Esophagus squamous epithelium (tissue), 5 donors: ENCODE data around the gene FANCL. TPM values are rescaled to one million over a fixed set of nuclear protein-coding genes. Genes with fewer than 3 reads are reported as not detected.

Experiments used
- DNase-seq: peaks from one replicate; lab custom pipeline; 2025; lab: John Stamatoyannopoulos, UW
- H3K27ac ChIP-seq, 4 donors: fragments of 200-600 bp; sonication (generic); one replicate each; pipeline ENCODE4 v1.5.1; 2016 to 2019; ENCODE audit warnings: mild to moderate bottlenecking in 1 of 4
- H3K27me3 ChIP-seq, 4 donors: fragments of 200-600 bp; sonication (generic); 1 replicate in 3 of 4; 2 replicates in 1 of 4; pipeline versions ENCODE4 v1.5.1 to v1.6.0; 2017 to 2021; ENCODE audit warnings: antibody characterized with exemption in 1 of 4
- H3K36me3 ChIP-seq, 3 donors: fragments of 200-600 bp; sonication (generic); one replicate each; pipeline ENCODE4 v1.5.1; 2016 to 2019
- H3K4me1 ChIP-seq, 3 donors: fragments of 200-600 bp; sonication (generic); one replicate each; pipeline ENCODE4 v1.5.1; 2017 to 2019
- H3K4me3 ChIP-seq, 4 donors: fragments of 200-600 bp; sonication (generic); 1 replicate in 3 of 4; 2 replicates in 1 of 4; pipeline ENCODE4 v1.5.1; 2016 to 2019; ENCODE audit warnings: mild to moderate bottlenecking in 2 of 4, moderate library complexity in 1 of 4
- H3K9me3 ChIP-seq, 3 donors: fragments of 200-600 bp; sonication (generic); one replicate each; pipeline ENCODE4 v1.5.1; 2016 to 2019
- CTCF ChIP-seq, 6 experiments: fragments of 450-650 bp in 4 of 6; fragments of 200-600 bp in 2 of 6; sonication (generic) in 2 of 6; IDR thresholded peaks; one replicate each; pipeline ENCODE4 v1.5.1; 2016 to 2019; ENCODE audit warnings: antibody characterized with exemption in 6 of 6, mild to moderate bottlenecking in 4 of 6, moderate library complexity in 4 of 6
- POLR2A ChIP-seq, 4 donors: fragments of 450-650 bp; IDR thresholded peaks; one replicate each; pipeline ENCODE4 v1.6.1; 2017; ENCODE audit warnings: antibody characterized with exemption in 4 of 4, mild to moderate bottlenecking in 4 of 4, moderate library complexity in 3 of 4
- WGBS, 2 donors: methylation state at CpG; one replicate each; pipeline ENCODE4 v1.1.5; 2018; 5-methylcytosine and 5-hydroxymethylcytosine counted together
- intact Hi-C: fragments of 100-400 bp; cut with DNase I; formaldehyde crosslinking; loops from one replicate; pipeline ENCODE4 v1.15.0; 2022
- total RNA-seq, 4 donors: library from RNA; depleted of rRNA; stranded (reverse); fragments of >200 nt; gene quantifications; one replicate each; pipeline ENCODE4 v1.1.0, GENCODE V29; 2016
- donor health status: DM: yes; HTN: yes; CAD: no.

Gene FANCL
- total RNA-seq, 4 donors from 2014 or later: 10.5 to 18.7 (median 14.2) TPM

- peaks cover 0 to 3% (median 0%) of the 10 kb centered on the region in 3 donors for H3K4me1 ChIP-seq
- no peaks in the 10 kb centered on the region for H3K27me3 ChIP-seq
- whole genome bisulfite sequencing, 2 donors: 83 to 92% methylated on average over 3 of the region's 3 CpGs
- H3K27ac ChIP-seq: no peak overlapping the region
- no peak for TF ChIP-seq CTCF (IDR thresholded peaks at IDR 0.05)
- no peak for TF ChIP-seq POLR2A (IDR thresholded peaks at IDR 0.05)
- no peak for DNase-seq
- H3K9me3 ChIP-seq: no peaks in the 10 kb centered on the region
- H3K36me3 ChIP-seq: peaks cover 0 to 50% (median 0%) of the 10 kb centered on the region in 3 donors
- H3K4me3 ChIP-seq: no peak overlapping the region
- intact Hi-C loops: no loop called here
Measured at GRCh38 chr2:58140508-58141072, 100.5 kb downstream of the FANCL start.

- no peaks in the 10 kb centered on the region for H3K27me3 ChIP-seq
- intact Hi-C loops: no loop called here
- TF ChIP-seq POLR2A (IDR thresholded peaks at IDR 0.05) (no peak), CTCF (IDR thresholded peaks at IDR 0.05) (no peak)
- H3K9me3 ChIP-seq: no peaks in the 10 kb centered on the region
- no peak for DNase-seq
- peaks cover 0 to 3% (median 0%) of the 10 kb centered on the region in 3 donors for H3K4me1 ChIP-seq
- H3K36me3 ChIP-seq: peaks cover 0 to 53% (median 0%) of the 10 kb centered on the region in 3 donors
- no peak overlapping the region for H3K27ac ChIP-seq
- H3K4me3 ChIP-seq: no peak overlapping the region
- WGBS, 2 donors: 93 to 95% methylated on average over 3 of the region's 3 CpGs
Measured at GRCh38 chr2:58138396-58139030, 102.6 kb downstream of the FANCL start.

- Histone ChIP-seq H3K9me3 (no peaks in the 10 kb centered on the region), H3K4me3 (no peak overlapping the region), H3K27ac (no peak overlapping the region), H3K36me3 (peaks cover 0 to 49% (median 0%) of the 10 kb centered on the region in 3 donors), H3K4me1 (peaks cover 0 to 3% (median 0%) of the 10 kb centered on the region in 3 donors), H3K27me3 (no peaks in the 10 kb centered on the region)
- no peak for DNase-seq
- intact Hi-C loops: no loop called here
- TF ChIP-seq CTCF (IDR thresholded peaks at IDR 0.05): no peak
- TF ChIP-seq POLR2A (IDR thresholded peaks at IDR 0.05): no peak
- 93 to 100% methylated on average over 1 of the region's 1 CpG for WGBS, 2 donors
Measured at GRCh38 chr2:58137856-58138255, 103.3 kb downstream of the FANCL start.

GRCh38 chr2:58137221-58137620 is 103.9 kb downstream of the FANCL start:
- no peak for TF ChIP-seq CTCF (IDR thresholded peaks at IDR 0.05)
- no peak for TF ChIP-seq POLR2A (IDR thresholded peaks at IDR 0.05)

GRCh38 chr2:58135861-58136260 is 105.3 kb downstream of the FANCL start:
- Histone ChIP-seq H3K9me3 (no peaks in the 10 kb centered on the region), H3K4me1 (peaks cover 0 to 16% (median 5%) of the 10 kb centered on the region in 3 donors), H3K4me3 (no peak overlapping the region), H3K36me3 (peaks cover 0 to 45% (median 0%) of the 10 kb centered on the region in 3 donors), H3K27me3 (no peaks in the 10 kb centered on the region), H3K27ac (no peak overlapping the region)
- no peak for DNase-seq
- WGBS, 2 donors: 80 to 86% methylated on average over 2 of the region's 2 CpGs
- TF ChIP-seq CTCF (IDR thresholded peaks at IDR 0.05) (no peak), POLR2A (IDR thresholded peaks at IDR 0.05) (no peak)
- intact Hi-C loops: no loop called here

More at GRCh38 chr2:58137221-58137620, 103.9 kb downstream of the FANCL start:
- Histone ChIP-seq H3K9me3 (no peaks in the 10 kb centered on the region), H3K36me3 (peaks cover 0 to 50% (median 0%) of the 10 kb centered on the region in 3 donors), H3K4me3 (no peak overlapping the region), H3K4me1 (peaks cover 0 to 6% (median 0%) of the 10 kb centered on the region in 3 donors), H3K27me3 (no peaks in the 10 kb centered on the region), H3K27ac (no peak overlapping the region)
- DNase-seq: no peak
- intact Hi-C loops: no loop called here
